Stromal cell of bone marrow (primary cell): ENCODE results near the gene TOGARAM2.
"Not testable (repeated sequence)": the region's sequence is repeated elsewhere in the genome, so short reads cannot be mapped to it uniquely, and the experiment has no call there.

ENCODE experiments used
- DNase-seq: peaks from one replicate; pipeline ENCODE4 v3.0.0-alpha.2; 2012; ENCODE audit warnings: low read depth

The TOGARAM2 gene

GRCh38 chr2:28977176-28977875, 3.8 kb upstream of the TOGARAM2 start:
- no peak for DNase-seq

- not testable (repeated sequence) for DNase-seq
Measured at GRCh38 chr2:28978001-28978400, 3.1 kb upstream of the TOGARAM2 start.

GRCh38 chr2:28978606-28979005, 2.5 kb upstream of the TOGARAM2 start:
- no peak for DNase-seq

- DNase-seq: no peak
Measured at GRCh38 chr2:28979041-28979440, 2.1 kb upstream of the TOGARAM2 start.

- DNase-seq: no peak
Measured at GRCh38 chr2:28979576-28980366, 1.3 kb upstream of the TOGARAM2 start.

GRCh38 chr2:28980368-28981015, 606 bp upstream of the TOGARAM2 start:
- DNase-seq: no peak

- no peak for DNase-seq
Measured at GRCh38 chr2:28981620-28982376, 700 bp downstream of the TOGARAM2 start.

- no peak for DNase-seq
Measured at GRCh38 chr2:28982381-28982950, 1.4 kb downstream of the TOGARAM2 start.

GRCh38 chr2:28986429-28986828, 5.3 kb downstream of the TOGARAM2 start:
- no peak for DNase-seq

- DNase-seq: no peak
Measured at GRCh38 chr2:28989973-28990372, 8.9 kb downstream of the TOGARAM2 start.

- no peak for DNase-seq
Measured at GRCh38 chr2:28990445-28990844, 9.3 kb downstream of the TOGARAM2 start.

- no peak for DNase-seq
Measured at GRCh38 chr2:28991021-28991420, 9.9 kb downstream of the TOGARAM2 start.

- DNase-seq: no peak
Measured at GRCh38 chr2:28991460-28991859, 10.4 kb downstream of the TOGARAM2 start.

GRCh38 chr2:28993206-28993960, 12.3 kb downstream of the TOGARAM2 start:
- DNase-seq: no peak

- DNase-seq: no peak
Measured at GRCh38 chr2:28994074-28994473, 13.0 kb downstream of the TOGARAM2 start.

- no peak for DNase-seq
Measured at GRCh38 chr2:28994679-28995078, 13.6 kb downstream of the TOGARAM2 start.

- DNase-seq: no peak
Measured at GRCh38 chr2:28995765-28996750, 15.0 kb downstream of the TOGARAM2 start.

GRCh38 chr2:28997237-28997846, 16.2 kb downstream of the TOGARAM2 start:
- no peak for DNase-seq
